ENCODE measurements around the gene ANKRD40.
"Not testable (repeated sequence)": the region's sequence is repeated elsewhere in the genome, so short reads cannot be mapped to it uniquely, and the experiment has no call there.

Gene ANKRD40

GRCh38 chr17:50685691-50686493, 21.8 kb downstream of the ANKRD40 start:
- no peak for DNase-seq

GRCh38 chr17:50685334-50685665, 22.4 kb downstream of the ANKRD40 start:
- no peak for DNase-seq

GRCh38 chr17:50684612-50685333, 22.9 kb downstream of the ANKRD40 start:
- no peak for DNase-seq

GRCh38 chr17:50684288-50684611, 23.5 kb downstream of the ANKRD40 start:
- DNase-seq, result no peak

GRCh38 chr17:50683434-50684287, 24.1 kb downstream of the ANKRD40 start:
- DNase-seq, result no peak

GRCh38 chr17:50682938-50683337, 24.8 kb downstream of the ANKRD40 start:
- DNase-seq, result no peak

- DNase-seq, result no peak
Observed at GRCh38 chr17:50682441-50682840, 25.3 kb downstream of the ANKRD40 start.

GRCh38 chr17:50681263-50682200, 26.2 kb downstream of the ANKRD40 start:
- DNase-seq, result no peak

GRCh38 chr17:50680543-50681262, 27.0 kb downstream of the ANKRD40 start:
- DNase-seq, result not testable (repeated sequence)

- no peak for DNase-seq
Observed at GRCh38 chr17:50680126-50680525, 27.6 kb downstream of the ANKRD40 start.

- DNase-seq, result no peak
Observed at GRCh38 chr17:50679008-50679544, 28.6 kb downstream of the ANKRD40 start.

- no peak for DNase-seq
Observed at GRCh38 chr17:50677851-50678375, 29.8 kb downstream of the ANKRD40 start.

GRCh38 chr17:50676065-50676975, 31.4 kb downstream of the ANKRD40 start:
- no peak for DNase-seq

GRCh38 chr17:50675627-50676026, 32.1 kb downstream of the ANKRD40 start:
- DNase-seq, result no peak

GRCh38 chr17:50675190-50675589, 32.5 kb downstream of the ANKRD40 start:
- DNase-seq, result no peak

GRCh38 chr17:50672831-50673551, 34.7 kb downstream of the ANKRD40 start:
- no peak for DNase-seq

GRCh38 chr17:50672071-50672470, 35.6 kb downstream of the ANKRD40 start:
- DNase-seq, result no peak

GRCh38 chr17:50668838-50669581, 38.7 kb downstream of the ANKRD40 start:
- no peak for DNase-seq

Measured in activated CD4-positive, alpha-beta T cell treated with anti-CD3 and anti-CD28 coated beads, Interleukin-10, Interleukin-2, amounts not matched to agents 100 ng/mL and 50 ng/mL, durations not matched to agents 16 hours and 8 hours (primary cell).